HepG2 (cell line): ENCODE measurements around the gene QRSL1. TPM values are rescaled to one million over a fixed set of nuclear protein-coding genes. Genes with fewer than 3 reads are reported as not detected.
A peak's percentile ranks its signal among the peaks of the same experiment; 100 is the strongest.

Experiments
- ATAC-seq: fragments of 200-7000 bp; cut with Tn5 transposase; 3 replicates; pipeline ENCODE4 v1.9.1; 2020; ENCODE audit warnings: mild to moderate bottlenecking, moderate library complexity
- BruUV-seq: library from RNA; stranded (reverse); fragments of 400-500 nt; replicated peaks from 2 replicates; lab custom pipeline; 2021; lab: Mats Ljungman, UMichigan
- CTCF ChIA-PET: fragments of 300-600 bp; formaldehyde crosslinking; extraction: SDS; loops from one replicate; lab custom pipeline; 2021; ENCODE audit warnings: low total read pairs, inconsistent platforms, low intra/inter-chr PET ratio; lab: Yijun Ruan, JAX
- POLR2A ChIA-PET: fragments of 350-600 bp; sonication (Branson Sonifier 250); formaldehyde crosslinking; loops from one replicate; lab custom pipeline; 2020; ENCODE audit warnings: antibody characterized with exemption, inconsistent platforms; lab: Yijun Ruan, JAX
- DNase-seq: peaks from one replicate; pipeline ENCODE4 v3.0.0-alpha.2; 2015; ENCODE audit warnings: low spot score
- FAIRE-seq: peaks from 3 replicates; lab custom pipeline; 2011; peaks lifted over from hg19 to GRCh38; lab: Jason Lieb, UNC
- H2AFZ ChIP-seq: one replicate; pipeline ENCODE4 v1.6.1; 2011; ENCODE audit warnings: low read length, inconsistent platforms
- H3K27ac ChIP-seq: fragments of 300-600 bp; 3 replicates; pipeline ENCODE4 v1.8.0; 2011; ENCODE audit warnings: mixed run types, mild to moderate bottlenecking, mixed read lengths, low read length, inconsistent platforms; ENCODE audit not compliant: insufficient read depth; ENCODE audit errors: extremely low read length
- H3K27me3 ChIP-seq, 2 experiments: fragments of 200-600 bp in 1 of 2; 2 replicates in 1 of 2; 3 replicates in 1 of 2; pipeline versions ENCODE4 v1.6.0 to v1.8.0; 2011; ENCODE audit warnings: low read length in 2 of 2, mild to moderate bottlenecking in 2 of 2, moderate library complexity in 2 of 2, inconsistent platforms in 1 of 2; ENCODE audit not compliant: insufficient read depth in 2 of 2, control insufficient read depth in 1 of 2
- H3K36me3 ChIP-seq, 2 experiments: fragments of 200-600 bp in 1 of 2; replicated peaks in 1 of 2; 2 replicates in 1 of 2; 3 replicates in 1 of 2; pipeline versions ENCODE4 v1.5.1 to v1.8.0; 2011; ENCODE audit warnings: low read length in 2 of 2, inconsistent platforms in 1 of 2; ENCODE audit not compliant: insufficient read depth in 2 of 2, control insufficient read depth in 1 of 2
- H3K4me1 ChIP-seq: 2 replicates; pipeline ENCODE4 v1.5.1; 2012; ENCODE audit warnings: low read length, inconsistent platforms; ENCODE audit not compliant: insufficient read depth
- H3K4me2 ChIP-seq: 2 replicates; pipeline ENCODE4 v1.6.0; 2011; ENCODE audit warnings: low read depth, low read length, inconsistent platforms
- H3K4me3 ChIP-seq, 3 experiments: fragments of 200-600 bp in 1 of 3; sonication (generic), shearing (Covaris generic) in 1 of 3; replicated peaks in 1 of 3; 2 replicates each; pipeline ENCODE4 v1.5.1; 2011 to 2016; ENCODE audit warnings: low read length in 3 of 3, inconsistent platforms in 2 of 3, low read depth in 2 of 3, mild to moderate bottlenecking in 2 of 3, control low read depth in 1 of 3, mixed read lengths in 1 of 3; ENCODE audit not compliant: insufficient read depth in 1 of 3
- H3K79me2 ChIP-seq: one replicate; pipeline ENCODE4 v1.6.1; 2011; ENCODE audit warnings: low read length, inconsistent platforms; ENCODE audit not compliant: insufficient read depth
- H3K9ac ChIP-seq: 2 replicates; pipeline ENCODE4 v1.6.0; 2011; ENCODE audit warnings: mild to moderate bottlenecking, low read depth, low read length, inconsistent platforms; ENCODE audit not compliant: insufficient read depth
- H3K9me3 ChIP-seq: 2 replicates; pipeline ENCODE4 v1.5.1; 2012; ENCODE audit warnings: mild to moderate bottlenecking, low read length
- H4K20me1 ChIP-seq: 2 replicates; pipeline ENCODE4 v1.6.0; 2011; ENCODE audit warnings: inconsistent platforms, mild to moderate bottlenecking, low read length, moderate library complexity; ENCODE audit not compliant: insufficient read depth
- HOXA3 ChIP-seq: sonication (generic); formaldehyde crosslinking; IDR thresholded peaks from 2 replicates; pipeline ENCODE4 v1.5.0; 2020; ENCODE audit warnings: missing genetic modification reagents
- SOX13 ChIP-seq, 3 experiments: fragments of 450-650 bp in 1 of 3; sonication (generic) in 1 of 3; formaldehyde crosslinking in 1 of 3; IDR thresholded peaks in 2 of 3; conservative IDR thresholded peaks in 1 of 3; 2 replicates each; pipeline versions ENCODE4 v1.5.0 to v1.6.1; 2016 to 2020; ENCODE audit warnings: antibody characterized with exemption in 1 of 3, mild to moderate bottlenecking in 1 of 3, missing compliant biosample characterization in 1 of 3, missing genetic modification reagents in 1 of 3, moderate library complexity in 1 of 3
- TARDBP ChIP-seq: sonication (generic); formaldehyde crosslinking; IDR thresholded peaks from 2 replicates; pipeline ENCODE4 v1.8.0; 2022; ENCODE audit warnings: mild to moderate bottlenecking, missing genetic modification reagents
- TEAD3 ChIP-seq: optimal IDR thresholded peaks from 2 replicates; pipeline ENCODE3; 2016; ENCODE audit warnings: borderline replicate concordance
- ZFY ChIP-seq: sonication (generic); formaldehyde crosslinking; IDR thresholded peaks from 2 replicates; pipeline ENCODE4 v1.4.0; 2020; ENCODE audit warnings: missing genetic modification reagents
- ZNF253 ChIP-seq: sonication (generic); formaldehyde crosslinking; IDR thresholded peaks from 2 replicates; pipeline ENCODE4 v1.8.0; 2022; ENCODE audit warnings: mild to moderate bottlenecking, missing genetic modification reagents, borderline replicate concordance
- ZNF281 ChIP-seq: sonication (generic); formaldehyde crosslinking; IDR thresholded peaks from 2 replicates; pipeline ENCODE4 v1.4.0; 2020; ENCODE audit warnings: missing genetic modification reagents, borderline replicate concordance
- WGBS: methylation state at CpG from one replicate; pipeline ENCODE4 v1.1.6; 2017; ENCODE audit warnings: low lambda C conversion rate; 5-methylcytosine and 5-hydroxymethylcytosine counted together
- in situ Hi-C: cut with HindIII; loops from 2 replicates; pipeline ENCODE4 v1.10.0; 2017; ENCODE audit warnings: low pct_unique_long_range_greater_than_20kb; ENCODE audit not compliant: extremely low pct_ligation_motif_present
- intact Hi-C: fragments of 100-400 bp; cut with micrococcal nuclease; formaldehyde crosslinking; loops from one replicate; pipeline ENCODE4 v1.10.0; 2022; ENCODE audit not compliant: unreplicated experiment
- polyA plus RNA-seq, 8 experiments: library from polyadenylated mRNA; depleted of rRNA in 3 of 8; stranded (reverse) in 7 of 8; unstranded in 1 of 8; fragments of >200 nt; fragmentation: Illumina TruSeq in 4 of 8; extraction: Trizol in 4 of 8; gene quantifications; 2 replicates each; pipeline versions ENCODE4 v1.2.1 to v1.2.3, GENCODE V29; 2011 to 2016; ENCODE audit warnings: low read depth in 4 of 8, missing spikeins in 1 of 8, mixed read lengths in 1 of 8; ENCODE audit not compliant: insufficient read depth in 1 of 8
- total RNA-seq, 5 experiments: library from RNA; depleted of rRNA; stranded (reverse); fragments of >200 nt; fragmentation: Illumina TruSeq; extraction: Trizol; gene quantifications; 2 replicates each; pipeline ENCODE4 v1.2.3, GENCODE V29; 2016; ENCODE audit warnings: low read depth in 1 of 5
- TF ChIP-seq, protein P1 (sequence below): sonication (generic); formaldehyde crosslinking; IDR thresholded peaks from 2 replicates; pipeline ENCODE4 v1.8.1; 2023; ENCODE audit warnings: mild to moderate bottlenecking, missing genetic modification reagents
- TF ChIP-seq, protein P2 (sequence below): sonication (generic); formaldehyde crosslinking; conservative IDR thresholded peaks from 2 replicates; pipeline ENCODE4 v1.8.1; 2023; ENCODE audit warnings: missing genetic modification reagents
- TF ChIP-seq, protein P3 (sequence below): IDR thresholded peaks from 2 replicates; pipeline ENCODE4 v1.6.1; 2016; ENCODE audit warnings: missing biosample characterization, missing genetic modification reagents, low read depth

The QRSL1 gene
- total and polyA plus RNA-seq, 2 of the 13 experiments (the other 11 are each of a cell fraction or from before 2014, with no cell fraction given), result 8.2 to 22.3 TPM

DNA sequence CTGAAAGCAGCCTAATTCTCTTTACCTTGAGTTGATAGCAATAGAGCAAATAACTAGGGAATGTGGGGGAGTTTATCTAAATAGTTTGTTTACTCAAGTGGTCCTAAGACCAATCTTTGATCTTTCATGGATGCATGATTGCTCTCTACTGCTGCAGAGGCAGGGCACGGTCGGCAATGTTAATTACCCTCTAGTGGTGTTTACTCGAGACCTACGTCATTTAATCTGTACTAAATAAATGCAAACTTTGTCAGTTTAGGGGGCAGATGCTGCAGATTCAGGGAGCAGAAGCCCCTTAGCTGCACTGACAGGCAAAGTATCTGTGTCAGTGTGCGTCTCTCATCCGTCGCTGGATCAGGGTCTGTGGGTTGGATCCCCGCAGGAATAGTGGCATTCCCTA is 7.0 kb upstream of the QRSL1 start (continued):
- TF ChIP-seq, protein P1, sequence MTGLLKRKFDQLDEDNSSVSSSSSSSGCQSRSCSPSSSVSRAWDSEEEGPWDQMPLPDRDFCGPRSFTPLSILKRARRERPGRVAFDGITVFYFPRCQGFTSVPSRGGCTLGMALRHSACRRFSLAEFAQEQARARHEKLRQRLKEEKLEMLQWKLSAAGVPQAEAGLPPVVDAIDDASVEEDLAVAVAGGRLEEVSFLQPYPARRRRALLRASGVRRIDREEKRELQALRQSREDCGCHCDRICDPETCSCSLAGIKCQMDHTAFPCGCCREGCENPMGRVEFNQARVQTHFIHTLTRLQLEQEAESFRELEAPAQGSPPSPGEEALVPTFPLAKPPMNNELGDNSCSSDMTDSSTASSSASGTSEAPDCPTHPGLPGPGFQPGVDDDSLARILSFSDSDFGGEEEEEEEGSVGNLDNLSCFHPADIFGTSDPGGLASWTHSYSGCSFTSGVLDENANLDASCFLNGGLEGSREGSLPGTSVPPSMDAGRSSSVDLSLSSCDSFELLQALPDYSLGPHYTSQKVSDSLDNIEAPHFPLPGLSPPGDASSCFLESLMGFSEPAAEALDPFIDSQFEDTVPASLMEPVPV, result no peak
- TF ChIP-seq ZFY (no peak), ZNF253 (CRISPR knock-in tag) (peak; percentile 100), SOX13 (IDR thresholded peaks at IDR 0.05) (no peak), SOX13 (CRISPR knock-in tag; conservative IDR thresholded peaks at IDR 0.05 in 1 of 2, IDR thresholded peaks at IDR 0.05 in 1 of 2) (peak in 1 of 2 experiments; percentile 54; a peak in 1 of 4 replicates), TEAD3 (peak; percentile 68)

- no peak overlapping the region for H2AFZ ChIP-seq
- TF ChIP-seq ZNF281 (CRISPR knock-in tag) (no peak), TARDBP (no peak), HOXA3 (CRISPR knock-in tag) (no peak)
- TF ChIP-seq, protein P2, sequence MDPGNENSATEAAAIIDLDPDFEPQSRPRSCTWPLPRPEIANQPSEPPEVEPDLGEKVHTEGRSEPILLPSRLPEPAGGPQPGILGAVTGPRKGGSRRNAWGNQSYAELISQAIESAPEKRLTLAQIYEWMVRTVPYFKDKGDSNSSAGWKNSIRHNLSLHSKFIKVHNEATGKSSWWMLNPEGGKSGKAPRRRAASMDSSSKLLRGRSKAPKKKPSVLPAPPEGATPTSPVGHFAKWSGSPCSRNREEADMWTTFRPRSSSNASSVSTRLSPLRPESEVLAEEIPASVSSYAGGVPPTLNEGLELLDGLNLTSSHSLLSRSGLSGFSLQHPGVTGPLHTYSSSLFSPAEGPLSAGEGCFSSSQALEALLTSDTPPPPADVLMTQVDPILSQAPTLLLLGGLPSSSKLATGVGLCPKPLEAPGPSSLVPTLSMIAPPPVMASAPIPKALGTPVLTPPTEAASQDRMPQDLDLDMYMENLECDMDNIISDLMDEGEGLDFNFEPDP (CRISPR knock-in tag), result 0 out of 2 replicates have a peak, but pooled peaks have one; percentile 13
- TF ChIP-seq, protein P3, sequence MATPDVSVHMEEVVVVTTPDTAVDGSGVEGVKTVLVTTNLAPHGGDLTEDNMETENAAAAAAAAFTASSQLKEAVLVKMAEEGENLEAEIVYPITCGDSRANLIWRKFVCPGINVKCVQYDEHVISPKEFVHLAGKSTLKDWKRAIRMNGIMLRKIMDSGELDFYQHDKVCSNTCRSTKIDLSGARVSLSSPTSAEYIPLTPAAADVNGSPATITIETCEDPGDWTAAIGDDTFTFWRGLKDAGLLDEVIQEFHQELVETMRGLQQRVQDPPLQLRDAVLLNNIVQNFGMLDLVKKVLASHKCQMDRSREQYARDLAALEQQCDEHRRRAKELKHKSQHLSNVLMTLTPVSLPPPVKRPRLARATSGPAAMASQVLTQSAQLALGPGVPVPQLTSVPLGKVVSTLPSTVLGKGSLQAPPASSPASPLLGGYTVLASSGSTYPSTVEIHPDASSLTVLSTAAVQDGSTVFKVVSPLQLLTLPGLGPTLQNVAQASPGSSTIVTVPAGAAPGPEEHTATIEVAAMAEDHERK (CRISPR knock-in tag), result no peak
- CTCF ChIA-PET, result no interaction called here
- no TSS peak for BruUV-seq
- no peak overlapping the region for H3K27ac ChIP-seq
- H3K9me3 ChIP-seq, result peaks cover 11% of the 10 kb centered on the region
- no peak for ATAC-seq
- H3K79me2 ChIP-seq, result no peaks in the 10 kb centered on the region
- H3K27me3 ChIP-seq, result no peaks in the 10 kb centered on the region
- in situ Hi-C loops (no loop called here), intact Hi-C loops (loop anchor here (10.0 kb wide), 1 partner anchor 292 kb away; no protein-coding TSS in a partner anchor)
- FAIRE-seq, result no peak
- 95% methylated on average over 1 of the region's 1 CpG for WGBS
- POLR2A ChIA-PET, result no interaction called here
- no peaks in the 10 kb centered on the region for H4K20me1 ChIP-seq
- H3K4me2 ChIP-seq, result no peak overlapping the region
- no peak overlapping the region for H3K4me3 ChIP-seq
- H3K4me1 ChIP-seq, result peaks cover 69% of the 10 kb centered on the region
- no peak for DNase-seq
- no peak overlapping the region for H3K9ac ChIP-seq
- H3K36me3 ChIP-seq, result no peaks in the 10 kb centered on the region
Observed at GRCh38 chr6:106623039-106623438, 6.3 kb upstream of the QRSL1 start.
